WTC11 (cell line): Measurements from ENCODE around the gene CCL25. TPM values are rescaled to one million over a fixed set of nuclear protein-coding genes. Genes with fewer than 3 reads are reported as not detected.
"Not testable (repeated sequence)": the region's sequence is repeated elsewhere in the genome, so short reads cannot be mapped to it uniquely, and the experiment has no call there.

Experiments used
- ATAC-seq: fragments of 200-7000 bp; cut with Tn5 transposase; 2 replicates; pipeline ENCODE4 v1.10.0; 2021; ENCODE audit warnings: mild to moderate bottlenecking, moderate library complexity
- CTCF ChIA-PET: fragments of 300-600 bp; sonication (Branson Sonifier 250); formaldehyde crosslinking; loops from one replicate; lab custom pipeline; 2021; ENCODE audit warnings: antibody characterized with exemption; lab: Charles Lee
- POLR2A ChIA-PET: fragments of 350-600 bp; sonication (Branson Sonifier 250); formaldehyde crosslinking; loops from one replicate; lab custom pipeline; 2021; ENCODE audit warnings: antibody characterized with exemption; lab: Charles Lee
- DNase-seq: peaks from one replicate; pipeline ENCODE4 v3.0.0; 2021; ENCODE audit warnings: low spot score
- H3K27ac Mint-ChIP-seq: 2 replicates; pipeline ENCODE4 v1.8.0; 2021; ENCODE audit warnings: mixed read lengths
- H3K27me3 Mint-ChIP-seq: 2 replicates; pipeline ENCODE4 v1.8.0; 2021; ENCODE audit warnings: low read depth, mild to moderate bottlenecking, moderate library complexity, mixed read lengths
- H3K36me3 Mint-ChIP-seq: 2 replicates; pipeline ENCODE4 v1.8.0; 2021; ENCODE audit warnings: mixed read lengths
- H3K4me1 Mint-ChIP-seq: 2 replicates; pipeline ENCODE4 v1.8.0; 2022; ENCODE audit warnings: mixed read lengths
- H3K4me3 Mint-ChIP-seq: 2 replicates; pipeline ENCODE4 v1.8.0; 2021; ENCODE audit warnings: mild to moderate bottlenecking, moderate library complexity, mixed read lengths
- H3K9me3 Mint-ChIP-seq: 2 replicates; pipeline ENCODE4 v1.8.0; 2021; ENCODE audit warnings: mixed read lengths
- CTCF ChIP-seq: fragments of 200-600 bp; IDR thresholded peaks from 2 replicates; pipeline ENCODE4 v1.8.0; 2022; ENCODE audit warnings: antibody characterized with exemption
- ELF4 ChIP-seq: sonication (generic); formaldehyde crosslinking; IDR thresholded peaks from 2 replicates; pipeline ENCODE4 v1.8.1; 2022; ENCODE audit warnings: low read depth, mild to moderate bottlenecking, moderate library complexity, missing genetic modification reagents
- ESRRA ChIP-seq: sonication (generic); formaldehyde crosslinking; IDR thresholded peaks from 2 replicates; pipeline ENCODE4 v1.8.1; 2022; ENCODE audit warnings: mild to moderate bottlenecking, missing genetic modification reagents, borderline replicate concordance
- FOXJ3 ChIP-seq: sonication (generic); formaldehyde crosslinking; IDR thresholded peaks from 2 replicates; pipeline ENCODE4 v1.9.0; 2021; ENCODE audit warnings: missing genetic modification reagents, mild to moderate bottlenecking, borderline replicate concordance
- FOXP1 ChIP-seq: sonication (generic); formaldehyde crosslinking; IDR thresholded peaks from 2 replicates; pipeline ENCODE4 v1.8.0; 2022; ENCODE audit warnings: missing genetic modification reagents, mild to moderate bottlenecking, moderate library complexity, borderline replicate concordance
- HMGA2 ChIP-seq: fragments of 250-450 bp; sonication (Bioruptor Pico); IDR thresholded peaks from 2 replicates; pipeline ENCODE4 v1.4.0; 2021; ENCODE audit warnings: mild to moderate bottlenecking, moderate library complexity
- JAZF1 ChIP-seq: fragments of 250-450 bp; sonication (Bioruptor Pico); IDR thresholded peaks from 2 replicates; pipeline ENCODE4 v1.9.0; 2021; ENCODE audit warnings: moderate library complexity, mild to moderate bottlenecking, inconsistent platforms
- MXD4 ChIP-seq: fragments of 250-450 bp; sonication (Bioruptor Pico); IDR thresholded peaks from 2 replicates; pipeline ENCODE4 v1.8.0; 2021; ENCODE audit warnings: mild to moderate bottlenecking, moderate library complexity, borderline replicate concordance
- MYBL2 ChIP-seq: sonication (generic); formaldehyde crosslinking; IDR thresholded peaks from 2 replicates; pipeline ENCODE4 v1.8.1; 2023; ENCODE audit warnings: mild to moderate bottlenecking, moderate library complexity, missing genetic modification reagents
- SMAD3 ChIP-seq: sonication (generic); formaldehyde crosslinking; IDR thresholded peaks from 2 replicates; pipeline ENCODE4 v1.8.0; 2022; ENCODE audit warnings: missing genetic modification reagents, mild to moderate bottlenecking, borderline replicate concordance
- TEAD4 ChIP-seq: sonication (generic); formaldehyde crosslinking; IDR thresholded peaks from 2 replicates; pipeline ENCODE4 v1.8.0; 2022; ENCODE audit warnings: mild to moderate bottlenecking, missing genetic modification reagents
- TP53 ChIP-seq: sonication (generic); formaldehyde crosslinking; IDR thresholded peaks from 2 replicates; pipeline ENCODE4 v1.8.1; 2023; ENCODE audit warnings: mild to moderate bottlenecking, missing genetic modification reagents
- ZBTB43 ChIP-seq: sonication (generic); formaldehyde crosslinking; IDR thresholded peaks from 2 replicates; pipeline ENCODE4 v1.8.1; 2023; ENCODE audit warnings: mild to moderate bottlenecking, missing genetic modification reagents
- ZNF138 ChIP-seq: sonication (generic); formaldehyde crosslinking; conservative IDR thresholded peaks from 2 replicates; pipeline ENCODE4 v1.8.1; 2022; ENCODE audit warnings: mild to moderate bottlenecking, moderate library complexity, missing genetic modification reagents
- ZNF423 ChIP-seq: fragments of 250-450 bp; sonication (Bioruptor Pico); IDR thresholded peaks from 2 replicates; pipeline ENCODE4 v2.1.2; 2022; ENCODE audit warnings: mild to moderate bottlenecking, moderate library complexity
- ZNF512 ChIP-seq: sonication (generic); formaldehyde crosslinking; IDR thresholded peaks from 2 replicates; pipeline ENCODE4 v1.8.1; 2022; ENCODE audit warnings: missing genetic modification reagents, borderline replicate concordance
- total RNA-seq: library from RNA; stranded (reverse); gene quantifications from 3 replicates; pipeline ENCODE4 v1.2.3, GENCODE V29; 2021

CCL25 gene
- total RNA-seq, 1 experiment from 2014 or later, result not detected

GRCh38 chr19:8023371-8023770, 29.2 kb upstream of the CCL25 start (continued):
- TF ChIP-seq SMAD3, result no peak
- no peak for TF ChIP-seq FOXP1 (CRISPR knock-in tag)

GRCh38 chr19:8024256-8024655, 28.3 kb upstream of the CCL25 start:
- CTCF ChIA-PET, result interaction anchor here (1.2 kb wide), 1 partner anchor 53 kb away, joined by 3 read pairs; no protein-coding TSS in a partner anchor
- H3K4me1 Mint-ChIP-seq, H3K36me3 Mint-ChIP-seq, DNase-seq, H3K27me3 Mint-ChIP-seq, H3K27ac Mint-ChIP-seq, POLR2A ChIA-PET, H3K9me3 Mint-ChIP-seq, ATAC-seq, H3K4me3 Mint-ChIP-seq: not testable (repeated sequence)

GRCh38 chr19:8025316-8025715, 27.2 kb upstream of the CCL25 start:
- no peak overlapping the region for H3K4me3 Mint-ChIP-seq
- DNase-seq (no peak), ATAC-seq (no peak)
- CTCF ChIA-PET, result interaction anchor here (1.6 kb wide), 1 partner anchor 23 kb away, joined by 6 read pairs; no protein-coding TSS in a partner anchor
- H3K4me1 Mint-ChIP-seq, result peaks cover 9% of the 10 kb centered on the region
- POLR2A ChIA-PET, result no interaction called here
- no peaks in the 10 kb centered on the region for H3K9me3 Mint-ChIP-seq
- no peak overlapping the region for H3K27ac Mint-ChIP-seq
- TF ChIP-seq MYBL2 (CRISPR knock-in tag), result no peak
- no peak for TF ChIP-seq TEAD4
- no peaks in the 10 kb centered on the region for H3K36me3 Mint-ChIP-seq
- no peaks in the 10 kb centered on the region for H3K27me3 Mint-ChIP-seq

- DNase-seq (peak; percentile 63), ATAC-seq (peak; percentile 69)
- H3K27me3 Mint-ChIP-seq, result no peaks in the 10 kb centered on the region
- peaks cover 17% of the 10 kb centered on the region for H3K4me1 Mint-ChIP-seq
- no peak overlapping the region for H3K4me3 Mint-ChIP-seq
- ChIA-PET CTCF (interaction anchor here (0.7 to 3.3 kb wide), 12 partner anchors 10 to 165 kb away, joined by 3 to 31 read pairs (median 4); partner anchors contain the start of gene TIMM44), POLR2A (interaction anchor here (1.1 kb wide), 2 partner anchors 24 to 99 kb away, joined by 3 to 4 read pairs; partner anchors contain the start of gene ELAVL1)
- TF ChIP-seq TP53 (CRISPR knock-in tag), result no peak
- TF ChIP-seq MXD4 (CRISPR knock-in tag), result no peak
- no peaks in the 10 kb centered on the region for H3K9me3 Mint-ChIP-seq
- no peak overlapping the region; the same call in 1 of the 2 replicates for H3K27ac Mint-ChIP-seq
- H3K36me3 Mint-ChIP-seq, result no peaks in the 10 kb centered on the region
Measured at GRCh38 chr19:8028951-8029491, 23.5 kb upstream of the CCL25 start.

- TF ChIP-seq CTCF (no peak), ZBTB43 (CRISPR knock-in tag) (no peak), ELF4 (CRISPR knock-in tag) (no peak), FOXJ3 (CRISPR knock-in tag) (no peak), ZNF138 (CRISPR knock-in tag) (no peak), JAZF1 (CRISPR knock-in tag) (no peak), ZNF423 (CRISPR knock-in tag) (no peak), ZNF512 (CRISPR knock-in tag) (no peak), ESRRA (CRISPR knock-in tag) (no peak), HMGA2 (CRISPR knock-in tag) (no peak)
- ChIA-PET POLR2A (no interaction called here), CTCF (interaction anchor here (0.5 to 2.5 kb wide), 3 partner anchors 29 to 79 kb away, joined by 3 to 24 read pairs (median 6); no protein-coding TSS in a partner anchor)
- H3K27me3 Mint-ChIP-seq, result no peaks in the 10 kb centered on the region; the same call in 1 of the 2 replicates
- no peaks in the 10 kb centered on the region for H3K36me3 Mint-ChIP-seq
- no peak for ATAC-seq
- H3K4me3 Mint-ChIP-seq, result no peak overlapping the region
- no peak for DNase-seq
- peaks cover 18% of the 10 kb centered on the region for H3K4me1 Mint-ChIP-seq
- no peaks in the 10 kb centered on the region for H3K9me3 Mint-ChIP-seq
- H3K27ac Mint-ChIP-seq, result no peak overlapping the region
Measured at GRCh38 chr19:8030960-8031359, 21.6 kb upstream of the CCL25 start.

GRCh38 chr19:8033287-8034177, 19.0 kb upstream of the CCL25 start:
- peaks cover 10% of the 10 kb centered on the region for H3K27me3 Mint-ChIP-seq
- H3K9me3 Mint-ChIP-seq, H3K4me3 Mint-ChIP-seq, POLR2A ChIA-PET, H3K36me3 Mint-ChIP-seq: not testable (repeated sequence)
- ATAC-seq (peak; percentile 41), DNase-seq (peak; percentile 56)
- H3K27ac Mint-ChIP-seq, result peak overlapping the region; percentile 89
- CTCF ChIA-PET, result interaction anchor here (1.4 to 1.6 kb wide), 2 partner anchors 31 to 63 kb away, joined by 6 to 7 read pairs; no protein-coding TSS in a partner anchor
- H3K4me1 Mint-ChIP-seq, result peaks cover 21% of the 10 kb centered on the region
